Measurements from ENCODE around the gene WNT10A. TPM values are rescaled to one million over a fixed set of nuclear protein-coding genes. Genes with fewer than 3 reads are reported as not detected.

The WNT10A gene
- total and polyA plus RNA-seq, 9 of the 15 experiments (the other 6 are each of a cell fraction or from before 2014, with no cell fraction given): not detected

GRCh38 chr2:218833023-218833609 is 47.5 kb upstream of the WNT10A start:
- in situ Hi-C loops (cut with MboI): no loop called here
- no peak for ATAC-seq
- Histone ChIP-seq H3K79me2 (ENCODE audit: control insufficient read depth, insufficient read depth, low read length) (no peaks in the 10 kb centered on the region), H3K9me3 (replicated peaks; ENCODE audit: control insufficient read depth, insufficient read depth, low read depth, low read length) (no peaks in the 10 kb centered on the region), H2AFZ (ENCODE audit: low read depth, low read length) (no peak overlapping the region), H3K4me2 (ENCODE audit: insufficient read depth, low read length) (no peak overlapping the region), H3K9ac (ENCODE audit: insufficient read depth in 1 of 2, low read depth in 2 of 2, low read length in 2 of 2) (no peak overlapping the region), H4K20me1 (replicated peaks; ENCODE audit: control insufficient read depth, insufficient read depth, low read length) (no peaks in the 10 kb centered on the region), H3K9me1 (ENCODE audit: control insufficient read depth, insufficient read depth, low read length) (no peaks in the 10 kb centered on the region), H3K4me3 (no peak overlapping the region), H3K27me3 (ENCODE audit: control insufficient read depth in 2 of 2, insufficient read depth in 2 of 2, low read length in 2 of 2) (peaks cover 2 to 57% of the 10 kb centered on the region in 2 experiments; a peak in 3 of 5 replicates), H3K4me1 (replicated peaks in 1 of 2; ENCODE audit: control insufficient read depth in 2 of 2, insufficient read depth in 2 of 2, low read length in 2 of 2) (peaks cover 0 to 10% of the 10 kb centered on the region in 2 experiments; a peak in 1 of 5 replicates), H3K36me3 (ENCODE audit: control insufficient read depth, insufficient read depth, low read length) (no peaks in the 10 kb centered on the region), H3K27ac (ENCODE audit: extremely low read depth, low read depth, low read length) (no peak overlapping the region)
- TF ChIP-seq CBFB (CRISPR knock-in tag; IDR thresholded peaks at IDR 0.05) (no peak), NR3C1 (CRISPR knock-in tag; IDR thresholded peaks at IDR 0.05) (no peak), ZC3H8 (IDR thresholded peaks at IDR 0.05) (no peak), ZFPM2 (CRISPR knock-in tag; IDR thresholded peaks at IDR 0.05) (no peak), KLF13 (tag; IDR thresholded peaks at IDR 0.05; ENCODE audit: borderline replicate concordance, low read depth) (no peak), MEF2D (tag; conservative IDR thresholded peaks at IDR 0.05; ENCODE audit: low read depth) (no peak), ID3 (CRISPR knock-in tag; IDR thresholded peaks at IDR 0.05) (no peak), ID3 (tag; IDR thresholded peaks at IDR 0.05) (no peak), PTRF (tag; IDR thresholded peaks at IDR 0.05) (no peak), ZNF717 (CRISPR knock-in tag; IDR thresholded peaks at IDR 0.05) (no peak), ESRRA (IDR thresholded peaks at IDR 0.05; ENCODE audit: borderline replicate concordance, low read depth) (no peak), DACH1 (IDR thresholded peaks at IDR 0.05; ENCODE audit: partially characterized antibody) (no peak), C11orf30 (IDR thresholded peaks at IDR 0.05; ENCODE audit: low read depth) (no peak), SIN3B (IDR thresholded peaks at IDR 0.05; ENCODE audit: low read depth) (no peak), NCOA6 (IDR thresholded peaks at IDR 0.05) (no peak), TAL1 (IDR thresholded peaks at IDR 0.05) (no peak), PHB2 (IDR thresholded peaks at IDR 0.05; ENCODE audit: low read depth) (no peak)
- TF ChIP-seq, protein P1, sequence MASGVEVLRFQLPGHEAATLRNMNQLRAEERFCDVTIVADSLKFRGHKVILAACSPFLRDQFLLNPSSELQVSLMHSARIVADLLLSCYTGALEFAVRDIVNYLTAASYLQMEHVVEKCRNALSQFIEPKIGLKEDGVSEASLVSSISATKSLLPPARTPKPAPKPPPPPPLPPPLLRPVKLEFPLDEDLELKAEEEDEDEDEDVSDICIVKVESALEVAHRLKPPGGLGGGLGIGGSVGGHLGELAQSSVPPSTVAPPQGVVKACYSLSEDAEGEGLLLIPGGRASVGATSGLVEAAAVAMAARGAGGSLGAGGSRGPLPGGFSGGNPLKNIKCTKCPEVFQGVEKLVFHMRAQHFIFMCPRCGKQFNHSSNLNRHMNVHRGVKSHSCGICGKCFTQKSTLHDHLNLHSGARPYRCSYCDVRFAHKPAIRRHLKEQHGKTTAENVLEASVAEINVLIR (CRISPR knock-in tag; IDR thresholded peaks at IDR 0.05): no peak
- TF ChIP-seq, protein P2, sequence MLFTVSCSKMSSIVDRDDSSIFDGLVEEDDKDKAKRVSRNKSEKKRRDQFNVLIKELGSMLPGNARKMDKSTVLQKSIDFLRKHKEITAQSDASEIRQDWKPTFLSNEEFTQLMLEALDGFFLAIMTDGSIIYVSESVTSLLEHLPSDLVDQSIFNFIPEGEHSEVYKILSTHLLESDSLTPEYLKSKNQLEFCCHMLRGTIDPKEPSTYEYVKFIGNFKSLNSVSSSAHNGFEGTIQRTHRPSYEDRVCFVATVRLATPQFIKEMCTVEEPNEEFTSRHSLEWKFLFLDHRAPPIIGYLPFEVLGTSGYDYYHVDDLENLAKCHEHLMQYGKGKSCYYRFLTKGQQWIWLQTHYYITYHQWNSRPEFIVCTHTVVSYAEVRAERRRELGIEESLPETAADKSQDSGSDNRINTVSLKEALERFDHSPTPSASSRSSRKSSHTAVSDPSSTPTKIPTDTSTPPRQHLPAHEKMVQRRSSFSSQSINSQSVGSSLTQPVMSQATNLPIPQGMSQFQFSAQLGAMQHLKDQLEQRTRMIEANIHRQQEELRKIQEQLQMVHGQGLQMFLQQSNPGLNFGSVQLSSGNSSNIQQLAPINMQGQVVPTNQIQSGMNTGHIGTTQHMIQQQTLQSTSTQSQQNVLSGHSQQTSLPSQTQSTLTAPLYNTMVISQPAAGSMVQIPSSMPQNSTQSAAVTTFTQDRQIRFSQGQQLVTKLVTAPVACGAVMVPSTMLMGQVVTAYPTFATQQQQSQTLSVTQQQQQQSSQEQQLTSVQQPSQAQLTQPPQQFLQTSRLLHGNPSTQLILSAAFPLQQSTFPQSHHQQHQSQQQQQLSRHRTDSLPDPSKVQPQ (CRISPR knock-in tag; IDR thresholded peaks at IDR 0.05; ENCODE audit: borderline replicate concordance): no peak
- ChIA-PET POLR2A (interaction anchor here (1.2 kb wide), 1 partner anchor 110 kb away, joined by 6 read pairs; no protein-coding TSS in a partner anchor), CTCF (ENCODE audit: low intra/inter-chr PET ratio) (no interaction called here)
- 0% methylated on average over 3 of the region's 4 CpGs for WGBS (ENCODE audit: insufficient coverage, low coverage, missing lambda C conversion rate)
- intact Hi-C loops (cut with micrococcal nuclease): no loop called here
- no TSS peak for BruUV-seq (replicated peaks)
- FAIRE-seq: no peak
- DNase-seq (ENCODE audit: extremely low read depth in 1 of 4, low spot score in 3 of 4): no peak

Data from K562 (cell line).